SK-N-SH treated with all-trans-retinoic acid at 6 μM for 48 hours (cell line): ENCODE measurements around the gene RBM39.

Experiments
- ATAC-seq: fragments of 200-7000 bp; cut with Tn5 transposase; 3 replicates; pipeline ENCODE4 v1.9.1; 2020; ENCODE audit warnings: mild to moderate bottlenecking, moderate library complexity
- ARNTL ChIP-seq: fragments of 450-650 bp; formaldehyde crosslinking; IDR thresholded peaks from 2 replicates; pipeline ENCODE4 v1.5.0; 2020; ENCODE audit warnings: low read depth, mild to moderate bottlenecking, moderate library complexity, borderline replicate concordance
- BACH2 ChIP-seq: fragments of 250-450 bp; sonication (Bioruptor Pico); IDR thresholded peaks from 2 replicates; pipeline ENCODE4 v1.9.0; 2021; ENCODE audit warnings: mild to moderate bottlenecking, borderline replicate concordance
- CSDC2 ChIP-seq: fragments of 250-450 bp; sonication (Bioruptor Pico); IDR thresholded peaks from 2 replicates; pipeline ENCODE4 v1.5.0; 2020; ENCODE audit warnings: mild to moderate bottlenecking, moderate library complexity
- GLIS3 ChIP-seq: fragments of 250-450 bp; sonication (Bioruptor Pico); IDR thresholded peaks from 2 replicates; pipeline ENCODE4 v1.5.0; 2020; ENCODE audit warnings: mild to moderate bottlenecking, moderate library complexity
- ISL1 ChIP-seq: fragments of 250-450 bp; sonication (Bioruptor Pico); IDR thresholded peaks from 2 replicates; pipeline ENCODE4 v2.1.2; 2022; ENCODE audit warnings: mild to moderate bottlenecking, moderate library complexity
- OSR1 ChIP-seq: fragments of 250-450 bp; sonication (Bioruptor Pico); IDR thresholded peaks from 2 replicates; pipeline ENCODE4 v1.8.0; 2022; ENCODE audit warnings: moderate library complexity, mild to moderate bottlenecking, inconsistent platforms
- PPARA ChIP-seq: fragments of 250-450 bp; sonication (Bioruptor Pico); IDR thresholded peaks from 2 replicates; pipeline ENCODE4 v1.5.0; 2020; ENCODE audit warnings: mild to moderate bottlenecking, borderline replicate concordance
- RARB ChIP-seq: fragments of 250-450 bp; sonication (Bioruptor Pico); IDR thresholded peaks from 2 replicates; pipeline ENCODE4 v1.8.0; 2021; ENCODE audit warnings: mild to moderate bottlenecking, moderate library complexity
- SNAI2 ChIP-seq: fragments of 250-450 bp; sonication (Bioruptor Pico); IDR thresholded peaks from 2 replicates; pipeline ENCODE4 v1.5.0; 2020; ENCODE audit warnings: mild to moderate bottlenecking, moderate library complexity
- TCF4 ChIP-seq: fragments of 250-450 bp; sonication (Bioruptor Pico); IDR thresholded peaks from 2 replicates; pipeline ENCODE4 v1.8.0; 2021; ENCODE audit warnings: mild to moderate bottlenecking, moderate library complexity, borderline replicate concordance
- TOX ChIP-seq: fragments of 250-450 bp; sonication (Bioruptor Pico); IDR thresholded peaks from 2 replicates; pipeline ENCODE4 v1.8.0; 2021; ENCODE audit warnings: mild to moderate bottlenecking, moderate library complexity, borderline replicate concordance
- ZFP3 ChIP-seq: fragments of 250-450 bp; sonication (Bioruptor Pico); IDR thresholded peaks from 2 replicates; pipeline ENCODE4 v1.5.0; 2020; ENCODE audit warnings: mild to moderate bottlenecking, moderate library complexity
- ZFP30 ChIP-seq: fragments of 450-650 bp; formaldehyde crosslinking; IDR thresholded peaks from 2 replicates; pipeline ENCODE4 v1.5.0; 2022; ENCODE audit warnings: mild to moderate bottlenecking, moderate library complexity
- ZNF565 ChIP-seq: fragments of 450-650 bp; formaldehyde crosslinking; conservative IDR thresholded peaks from 2 replicates; pipeline ENCODE4 v1.5.0; 2020; ENCODE audit warnings: low read depth, mild to moderate bottlenecking, moderate library complexity
- ZNF70 ChIP-seq: fragments of 450-650 bp; formaldehyde crosslinking; IDR thresholded peaks from 2 replicates; pipeline ENCODE4 v1.5.0; 2020; ENCODE audit warnings: mild to moderate bottlenecking, moderate library complexity
- ZNF8 ChIP-seq: fragments of 450-650 bp; formaldehyde crosslinking; IDR thresholded peaks from 2 replicates; pipeline ENCODE4 v1.5.0; 2020; ENCODE audit warnings: mild to moderate bottlenecking, moderate library complexity
- TF ChIP-seq, protein P1 (sequence below): fragments of 250-450 bp; sonication (Bioruptor Pico); IDR thresholded peaks from 2 replicates; pipeline ENCODE4 v1.8.0; 2020; ENCODE audit warnings: mild to moderate bottlenecking, moderate library complexity, borderline replicate concordance
- TF ChIP-seq, protein P2 (sequence below): fragments of 250-450 bp; sonication (Bioruptor Pico); IDR thresholded peaks from 2 replicates; pipeline ENCODE4 v1.5.1; 2020; ENCODE audit warnings: low read depth, mild to moderate bottlenecking, moderate library complexity
- TF ChIP-seq, protein P3 (sequence below): fragments of 250-450 bp; sonication (Bioruptor Pico); IDR thresholded peaks from 2 replicates; pipeline ENCODE4 v1.5.0; 2020; ENCODE audit warnings: mild to moderate bottlenecking, moderate library complexity
- TF ChIP-seq, protein P4 (sequence below): fragments of 250-450 bp; sonication (Bioruptor Pico); IDR thresholded peaks from 2 replicates; pipeline ENCODE4 v1.8.0; 2021; ENCODE audit warnings: low read depth, mild to moderate bottlenecking, moderate library complexity, borderline replicate concordance
- TF ChIP-seq, protein P5 (sequence below): fragments of 250-450 bp; sonication (Bioruptor Pico); IDR thresholded peaks from 2 replicates; pipeline ENCODE4 v1.5.1; 2021; ENCODE audit warnings: mild to moderate bottlenecking, moderate library complexity

The RBM39 gene

DNA sequence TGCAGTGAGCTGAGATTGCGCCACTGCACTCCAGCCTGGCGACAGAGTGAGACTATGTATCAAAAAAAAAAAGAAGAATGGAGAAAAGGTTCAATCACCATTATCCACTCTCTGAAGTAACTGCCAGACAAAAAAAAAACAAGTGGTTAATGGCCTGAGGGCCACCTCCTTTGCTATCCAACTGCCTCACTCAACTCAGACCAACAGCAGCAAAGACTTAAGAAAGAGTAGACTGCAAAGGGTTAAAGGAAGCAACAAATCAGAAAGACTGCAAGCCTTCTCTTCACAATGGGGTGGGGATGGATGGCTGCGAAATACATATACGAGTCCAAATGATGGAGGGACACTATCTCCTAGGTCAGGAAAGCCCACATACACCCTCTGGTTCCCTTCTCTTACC, 46.1 kb downstream of the RBM39 start (continued):
- TF ChIP-seq ZFP30 (CRISPR knock-in tag), result no peak
- TF ChIP-seq, protein P1, sequence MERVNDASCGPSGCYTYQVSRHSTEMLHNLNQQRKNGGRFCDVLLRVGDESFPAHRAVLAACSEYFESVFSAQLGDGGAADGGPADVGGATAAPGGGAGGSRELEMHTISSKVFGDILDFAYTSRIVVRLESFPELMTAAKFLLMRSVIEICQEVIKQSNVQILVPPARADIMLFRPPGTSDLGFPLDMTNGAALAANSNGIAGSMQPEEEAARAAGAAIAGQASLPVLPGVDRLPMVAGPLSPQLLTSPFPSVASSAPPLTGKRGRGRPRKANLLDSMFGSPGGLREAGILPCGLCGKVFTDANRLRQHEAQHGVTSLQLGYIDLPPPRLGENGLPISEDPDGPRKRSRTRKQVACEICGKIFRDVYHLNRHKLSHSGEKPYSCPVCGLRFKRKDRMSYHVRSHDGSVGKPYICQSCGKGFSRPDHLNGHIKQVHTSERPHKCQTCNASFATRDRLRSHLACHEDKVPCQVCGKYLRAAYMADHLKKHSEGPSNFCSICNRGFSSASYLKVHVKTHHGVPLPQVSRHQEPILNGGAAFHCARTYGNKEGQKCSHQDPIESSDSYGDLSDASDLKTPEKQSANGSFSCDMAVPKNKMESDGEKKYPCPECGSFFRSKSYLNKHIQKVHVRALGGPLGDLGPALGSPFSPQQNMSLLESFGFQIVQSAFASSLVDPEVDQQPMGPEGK (CRISPR knock-in tag), result no peak
- no peak for TF ChIP-seq TOX

DNA sequence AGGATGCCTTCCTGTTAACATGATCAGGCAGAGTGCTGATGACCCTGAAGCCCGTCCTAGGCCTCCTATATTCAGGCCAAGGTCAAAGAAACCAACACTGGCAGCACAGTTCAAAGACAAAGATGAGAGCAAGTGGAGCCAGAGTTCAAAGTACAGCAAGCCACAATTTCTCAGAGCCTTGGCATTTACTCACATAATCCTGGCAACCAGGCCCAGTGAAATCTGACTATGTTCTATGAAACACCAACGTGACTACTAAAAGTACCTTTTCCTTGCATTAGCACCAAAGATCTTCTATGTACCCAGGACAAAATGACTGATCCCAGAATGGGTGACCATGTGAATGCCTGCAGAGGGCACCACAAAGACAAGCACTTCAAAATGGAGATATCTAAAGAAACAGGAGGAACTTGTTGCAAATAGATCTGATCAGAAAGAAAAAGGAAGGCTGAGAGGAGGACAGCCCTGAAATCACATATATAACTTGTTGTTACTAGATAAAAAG, 46.8 kb downstream of the RBM39 start:
- ATAC-seq, result no peak

DNA sequence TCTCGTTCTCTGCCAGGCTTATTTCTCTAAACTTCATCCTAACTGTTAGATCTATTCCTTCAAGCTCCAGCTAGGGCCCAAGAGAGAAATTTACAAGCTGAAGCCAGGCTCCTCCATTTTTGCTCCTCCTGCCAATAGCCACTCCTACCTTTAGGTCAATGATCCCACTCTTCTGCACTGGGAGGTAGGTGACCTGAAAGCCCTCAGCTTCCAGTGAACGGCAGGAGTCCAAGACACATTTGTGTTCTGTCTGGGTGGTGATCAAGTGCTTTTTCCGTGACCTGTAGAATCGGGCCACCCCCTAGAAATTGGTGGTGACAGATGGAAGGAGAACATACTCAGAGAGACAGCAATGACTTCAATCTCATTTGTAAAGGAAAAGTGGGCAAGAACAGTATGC, 51.8 kb downstream of the RBM39 start:
- ATAC-seq, result no peak
- TF ChIP-seq ZNF70 (CRISPR knock-in tag) (no peak), ISL1 (CRISPR knock-in tag) (no peak), BACH2 (CRISPR knock-in tag) (no peak), GLIS3 (CRISPR knock-in tag) (no peak), ZFP3 (CRISPR knock-in tag) (no peak), ARNTL (CRISPR knock-in tag) (no peak), TCF4 (no peak), CSDC2 (CRISPR knock-in tag) (no peak), TOX (no peak), ZNF565 (CRISPR knock-in tag) (no peak), OSR1 (no peak)
- TF ChIP-seq, protein P2, sequence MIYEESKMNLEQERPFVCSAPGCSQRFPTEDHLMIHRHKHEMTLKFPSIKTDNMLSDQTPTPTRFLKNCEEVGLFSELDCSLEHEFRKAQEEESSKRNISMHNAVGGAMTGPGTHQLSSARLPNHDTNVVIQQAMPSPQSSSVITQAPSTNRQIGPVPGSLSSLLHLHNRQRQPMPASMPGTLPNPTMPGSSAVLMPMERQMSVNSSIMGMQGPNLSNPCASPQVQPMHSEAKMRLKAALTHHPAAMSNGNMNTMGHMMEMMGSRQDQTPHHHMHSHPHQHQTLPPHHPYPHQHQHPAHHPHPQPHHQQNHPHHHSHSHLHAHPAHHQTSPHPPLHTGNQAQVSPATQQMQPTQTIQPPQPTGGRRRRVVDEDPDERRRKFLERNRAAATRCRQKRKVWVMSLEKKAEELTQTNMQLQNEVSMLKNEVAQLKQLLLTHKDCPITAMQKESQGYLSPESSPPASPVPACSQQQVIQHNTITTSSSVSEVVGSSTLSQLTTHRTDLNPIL, result no peak
- TF ChIP-seq, protein P3, sequence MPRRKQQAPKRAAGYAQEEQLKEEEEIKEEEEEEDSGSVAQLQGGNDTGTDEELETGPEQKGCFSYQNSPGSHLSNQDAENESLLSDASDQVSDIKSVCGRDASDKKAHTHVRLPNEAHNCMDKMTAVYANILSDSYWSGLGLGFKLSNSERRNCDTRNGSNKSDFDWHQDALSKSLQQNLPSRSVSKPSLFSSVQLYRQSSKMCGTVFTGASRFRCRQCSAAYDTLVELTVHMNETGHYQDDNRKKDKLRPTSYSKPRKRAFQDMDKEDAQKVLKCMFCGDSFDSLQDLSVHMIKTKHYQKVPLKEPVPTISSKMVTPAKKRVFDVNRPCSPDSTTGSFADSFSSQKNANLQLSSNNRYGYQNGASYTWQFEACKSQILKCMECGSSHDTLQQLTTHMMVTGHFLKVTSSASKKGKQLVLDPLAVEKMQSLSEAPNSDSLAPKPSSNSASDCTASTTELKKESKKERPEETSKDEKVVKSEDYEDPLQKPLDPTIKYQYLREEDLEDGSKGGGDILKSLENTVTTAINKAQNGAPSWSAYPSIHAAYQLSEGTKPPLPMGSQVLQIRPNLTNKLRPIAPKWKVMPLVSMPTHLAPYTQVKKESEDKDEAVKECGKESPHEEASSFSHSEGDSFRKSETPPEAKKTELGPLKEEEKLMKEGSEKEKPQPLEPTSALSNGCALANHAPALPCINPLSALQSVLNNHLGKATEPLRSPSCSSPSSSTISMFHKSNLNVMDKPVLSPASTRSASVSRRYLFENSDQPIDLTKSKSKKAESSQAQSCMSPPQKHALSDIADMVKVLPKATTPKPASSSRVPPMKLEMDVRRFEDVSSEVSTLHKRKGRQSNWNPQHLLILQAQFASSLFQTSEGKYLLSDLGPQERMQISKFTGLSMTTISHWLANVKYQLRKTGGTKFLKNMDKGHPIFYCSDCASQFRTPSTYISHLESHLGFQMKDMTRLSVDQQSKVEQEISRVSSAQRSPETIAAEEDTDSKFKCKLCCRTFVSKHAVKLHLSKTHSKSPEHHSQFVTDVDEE (CRISPR knock-in tag), result no peak
- TF ChIP-seq, protein P4, sequence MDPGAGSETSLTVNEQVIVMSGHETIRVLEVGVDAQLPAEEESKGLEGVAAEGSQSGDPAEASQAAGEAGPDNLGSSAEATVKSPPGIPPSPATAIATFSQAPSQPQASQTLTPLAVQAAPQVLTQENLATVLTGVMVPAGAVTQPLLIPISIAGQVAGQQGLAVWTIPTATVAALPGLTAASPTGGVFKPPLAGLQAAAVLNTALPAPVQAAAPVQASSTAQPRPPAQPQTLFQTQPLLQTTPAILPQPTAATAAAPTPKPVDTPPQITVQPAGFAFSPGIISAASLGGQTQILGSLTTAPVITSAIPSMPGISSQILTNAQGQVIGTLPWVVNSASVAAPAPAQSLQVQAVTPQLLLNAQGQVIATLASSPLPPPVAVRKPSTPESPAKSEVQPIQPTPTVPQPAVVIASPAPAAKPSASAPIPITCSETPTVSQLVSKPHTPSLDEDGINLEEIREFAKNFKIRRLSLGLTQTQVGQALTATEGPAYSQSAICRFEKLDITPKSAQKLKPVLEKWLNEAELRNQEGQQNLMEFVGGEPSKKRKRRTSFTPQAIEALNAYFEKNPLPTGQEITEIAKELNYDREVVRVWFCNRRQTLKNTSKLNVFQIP, result no peak
- TF ChIP-seq, protein P5, sequence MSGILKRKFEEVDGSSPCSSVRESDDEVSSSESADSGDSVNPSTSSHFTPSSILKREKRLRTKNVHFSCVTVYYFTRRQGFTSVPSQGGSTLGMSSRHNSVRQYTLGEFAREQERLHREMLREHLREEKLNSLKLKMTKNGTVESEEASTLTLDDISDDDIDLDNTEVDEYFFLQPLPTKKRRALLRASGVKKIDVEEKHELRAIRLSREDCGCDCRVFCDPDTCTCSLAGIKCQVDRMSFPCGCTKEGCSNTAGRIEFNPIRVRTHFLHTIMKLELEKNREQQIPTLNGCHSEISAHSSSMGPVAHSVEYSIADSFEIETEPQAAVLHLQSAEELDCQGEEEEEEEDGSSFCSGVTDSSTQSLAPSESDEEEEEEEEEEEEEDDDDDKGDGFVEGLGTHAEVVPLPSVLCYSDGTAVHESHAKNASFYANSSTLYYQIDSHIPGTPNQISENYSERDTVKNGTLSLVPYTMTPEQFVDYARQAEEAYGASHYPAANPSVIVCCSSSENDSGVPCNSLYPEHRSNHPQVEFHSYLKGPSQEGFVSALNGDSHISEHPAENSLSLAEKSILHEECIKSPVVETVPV (CRISPR knock-in tag), result no peak

More for the DNA sequence above, 46.8 kb downstream of the RBM39 start:
- TF ChIP-seq, protein P1 (CRISPR knock-in tag), result no peak
- TF ChIP-seq CSDC2 (CRISPR knock-in tag) (no peak), TOX (no peak), OSR1 (no peak), ZNF70 (CRISPR knock-in tag) (no peak), SNAI2 (CRISPR knock-in tag) (no peak), ZNF8 (no peak), RARB (CRISPR knock-in tag) (no peak), ISL1 (CRISPR knock-in tag) (no peak), BACH2 (CRISPR knock-in tag) (no peak), TCF4 (no peak), PPARA (no peak), ZNF565 (CRISPR knock-in tag) (no peak), GLIS3 (CRISPR knock-in tag) (no peak)
- TF ChIP-seq, protein P2, result no peak
- TF ChIP-seq, protein P5 (CRISPR knock-in tag), result no peak
